ENCODE results near the gene KRT35. TPM values are rescaled to one million over a fixed set of nuclear protein-coding genes. Genes with fewer than 3 reads are reported as not detected.

KRT35 gene
- total and polyA plus RNA-seq, 4 donors = not detected

GRCh38 chr17:41483531-41483930 is 2.6 kb upstream of the KRT35 start:
- Histone ChIP-seq H3K27me3 (ENCODE audit: control insufficient read depth in 4 of 4, insufficient read depth in 4 of 4, low read length in 3 of 4) (no peaks in the 10 kb centered on the region), H3K9me3 (ENCODE audit: control insufficient read depth in 4 of 4, low read length in 3 of 4) (no peaks in the 10 kb centered on the region), H3K27ac (ENCODE audit: low read depth in 1 of 2, low read length in 2 of 2) (no peak overlapping the region), H3K4me3 (ENCODE audit: low read depth in 1 of 3, low read length in 3 of 3) (no peak overlapping the region), H3K36me3 (ENCODE audit: control insufficient read depth in 4 of 4, insufficient read depth in 3 of 4, low read depth in 1 of 4, low read length in 3 of 4) (no peaks in the 10 kb centered on the region), H3K4me1 (ENCODE audit: control insufficient read depth in 4 of 4, insufficient read depth in 4 of 4, low read length in 3 of 4) (no peaks in the 10 kb centered on the region), H3K9ac (ENCODE audit: low read depth in 1 of 2, low read length in 2 of 2) (no peak overlapping the region)
- WGBS = 72% methylated on average over 9 of the region's 9 CpGs
- no peak for DNase-seq (ENCODE audit: low spot score)
- no peak for TF ChIP-seq RXRA (IDR thresholded peaks at IDR 0.05)
- TF ChIP-seq RAD21 (IDR thresholded peaks at IDR 0.05) = no peak
- no peak for TF ChIP-seq GABPA (IDR thresholded peaks at IDR 0.05 in 1 of 2, conservative IDR thresholded peaks at IDR 0.05 in 1 of 2)
- TF ChIP-seq HNF4A (conservative IDR thresholded peaks at IDR 0.05) = no peak
- TF ChIP-seq CTCF (IDR thresholded peaks at IDR 0.05; ENCODE audit: low read depth, low read length, missing input control) = no peak

- no peak for TF ChIP-seq HNF4A (conservative IDR thresholded peaks at IDR 0.05)
- TF ChIP-seq CTCF (IDR thresholded peaks at IDR 0.05; ENCODE audit: low read depth, low read length, missing input control) = no peak
- no peak for TF ChIP-seq GABPA (IDR thresholded peaks at IDR 0.05 in 1 of 2, conservative IDR thresholded peaks at IDR 0.05 in 1 of 2)
- no peak for TF ChIP-seq FOXA2 (IDR thresholded peaks at IDR 0.05)
- TF ChIP-seq MAX (IDR thresholded peaks at IDR 0.05) = no peak
- Histone ChIP-seq H3K4me3 (ENCODE audit: low read depth in 1 of 3, low read length in 3 of 3) (no peak overlapping the region), H3K9me3 (ENCODE audit: control insufficient read depth in 4 of 4, low read length in 3 of 4) (no peaks in the 10 kb centered on the region), H3K4me1 (ENCODE audit: control insufficient read depth in 4 of 4, insufficient read depth in 4 of 4, low read length in 3 of 4) (no peaks in the 10 kb centered on the region), H3K9ac (ENCODE audit: low read depth in 1 of 2, low read length in 2 of 2) (no peak overlapping the region), H3K36me3 (ENCODE audit: control insufficient read depth in 4 of 4, insufficient read depth in 3 of 4, low read depth in 1 of 4, low read length in 3 of 4) (no peaks in the 10 kb centered on the region), H3K27ac (ENCODE audit: low read depth in 1 of 2, low read length in 2 of 2) (no peak overlapping the region), H3K27me3 (ENCODE audit: control insufficient read depth in 4 of 4, insufficient read depth in 4 of 4, low read length in 3 of 4) (no peaks in the 10 kb centered on the region)
- no peak for DNase-seq (ENCODE audit: low spot score)
- 94% methylated on average over 10 of the region's 10 CpGs for WGBS
These were observed 370 bp downstream of the KRT35 start for GRCh38 chr17:41480581-41480980.

GRCh38 chr17:41480136-41480535 is 815 bp downstream of the KRT35 start:
- Histone ChIP-seq H3K36me3 (ENCODE audit: control insufficient read depth in 4 of 4, insufficient read depth in 3 of 4, low read depth in 1 of 4, low read length in 3 of 4) (no peaks in the 10 kb centered on the region), H3K4me1 (ENCODE audit: control insufficient read depth in 4 of 4, insufficient read depth in 4 of 4, low read length in 3 of 4) (no peaks in the 10 kb centered on the region), H3K27ac (ENCODE audit: low read depth in 1 of 2, low read length in 2 of 2) (no peak overlapping the region), H3K27me3 (ENCODE audit: control insufficient read depth in 4 of 4, insufficient read depth in 4 of 4, low read length in 3 of 4) (no peaks in the 10 kb centered on the region), H3K9me3 (ENCODE audit: control insufficient read depth in 4 of 4, low read length in 3 of 4) (no peaks in the 10 kb centered on the region), H3K4me3 (ENCODE audit: low read depth in 1 of 3, low read length in 3 of 3) (no peak overlapping the region), H3K9ac (ENCODE audit: low read depth in 1 of 2, low read length in 2 of 2) (no peak overlapping the region)
- 57% methylated on average over 2 of the region's 2 CpGs for WGBS
- no peak for DNase-seq (ENCODE audit: low spot score)
- no peak for TF ChIP-seq HNF4G (IDR thresholded peaks at IDR 0.05)
- no peak for TF ChIP-seq ATF3 (IDR thresholded peaks at IDR 0.05)
- TF ChIP-seq HNF4A (conservative IDR thresholded peaks at IDR 0.05) = no peak
- TF ChIP-seq GABPA (IDR thresholded peaks at IDR 0.05 in 1 of 2, conservative IDR thresholded peaks at IDR 0.05 in 1 of 2) = no peak
- no peak for TF ChIP-seq YY1 (IDR thresholded peaks at IDR 0.05)
- no peak for TF ChIP-seq NR2F2 (IDR thresholded peaks at IDR 0.05)
- TF ChIP-seq CTCF (IDR thresholded peaks at IDR 0.05; ENCODE audit: low read depth, low read length, missing input control) = no peak
- TF ChIP-seq REST (IDR thresholded peaks at IDR 0.05) = no peak
- no peak for TF ChIP-seq MAX (IDR thresholded peaks at IDR 0.05)
- TF ChIP-seq RXRA (IDR thresholded peaks at IDR 0.05) = no peak
- TF ChIP-seq ZBTB33 (IDR thresholded peaks at IDR 0.05) = no peak
